ENCODE data around the gene MARCHF4.

The MARCHF4 gene

DNA sequence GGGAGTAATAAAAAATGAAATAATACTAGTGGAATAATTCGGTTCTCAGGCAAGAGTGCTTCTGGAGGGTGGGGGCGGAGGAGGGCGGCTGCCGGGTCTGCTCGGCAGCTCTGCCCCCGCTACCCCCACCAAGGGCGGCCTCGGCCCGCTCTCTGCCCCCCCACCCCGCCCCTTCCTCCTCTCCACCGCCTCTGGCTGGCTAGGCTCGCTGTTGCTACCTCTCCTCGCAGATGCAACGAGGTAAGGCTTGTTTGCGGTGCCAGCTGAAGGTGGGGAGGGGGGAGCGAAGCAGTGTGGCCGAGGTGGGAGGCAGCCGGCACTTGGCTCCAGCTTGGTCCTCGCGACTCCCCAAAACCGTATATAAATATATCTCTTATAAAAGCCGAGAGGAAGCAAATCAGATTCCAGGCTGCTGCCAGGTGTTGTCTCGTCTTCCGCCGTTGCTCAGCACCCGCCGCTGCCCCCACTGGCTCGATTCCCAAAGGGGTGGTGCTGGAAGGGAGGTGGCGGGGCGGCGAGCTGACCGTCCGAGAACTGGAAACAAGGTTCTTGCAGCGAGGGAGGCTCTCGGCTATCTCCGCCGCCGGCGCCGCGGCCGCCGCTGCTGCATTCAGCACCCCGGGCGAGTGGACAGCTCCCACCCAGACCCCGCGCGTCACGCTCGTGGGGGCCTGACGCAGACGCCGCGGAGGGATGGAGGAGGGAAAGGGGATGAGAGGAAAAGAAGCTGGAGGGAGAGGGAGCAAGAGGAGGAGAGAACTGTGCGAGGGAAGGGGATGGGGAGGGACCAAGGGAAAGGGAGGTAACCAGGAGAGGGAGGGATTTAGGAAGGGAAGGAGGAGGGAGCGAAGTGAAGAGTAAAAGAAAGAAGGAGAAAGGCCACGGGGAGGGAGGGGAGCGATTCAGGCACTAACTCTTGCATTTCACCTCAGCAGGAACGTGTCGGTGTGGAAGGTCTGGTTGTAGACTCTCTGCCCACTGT lies at the start of gene MARCHF4:
TSS of gene MARCHF4 (minus strand) at position 763 of the 982 bp plus-strand sequence. CDS start 2,223 bp downstream, outside the sequence.
- Mint-ChIP-seq H3K27ac (no peak within 1 kb of the TSS), H3K36me3 (no peaks in the 10 kb centered on the region), H3K27me3 (peaks cover 85% of the 10 kb centered on the region), H3K4me1 (peaks cover 14% of the 10 kb centered on the region), H3K9me3 (peaks cover 5% of the 10 kb centered on the region), H3K4me3 (no peak within 1 kb of the TSS)
- no peak for ATAC-seq

DNA sequence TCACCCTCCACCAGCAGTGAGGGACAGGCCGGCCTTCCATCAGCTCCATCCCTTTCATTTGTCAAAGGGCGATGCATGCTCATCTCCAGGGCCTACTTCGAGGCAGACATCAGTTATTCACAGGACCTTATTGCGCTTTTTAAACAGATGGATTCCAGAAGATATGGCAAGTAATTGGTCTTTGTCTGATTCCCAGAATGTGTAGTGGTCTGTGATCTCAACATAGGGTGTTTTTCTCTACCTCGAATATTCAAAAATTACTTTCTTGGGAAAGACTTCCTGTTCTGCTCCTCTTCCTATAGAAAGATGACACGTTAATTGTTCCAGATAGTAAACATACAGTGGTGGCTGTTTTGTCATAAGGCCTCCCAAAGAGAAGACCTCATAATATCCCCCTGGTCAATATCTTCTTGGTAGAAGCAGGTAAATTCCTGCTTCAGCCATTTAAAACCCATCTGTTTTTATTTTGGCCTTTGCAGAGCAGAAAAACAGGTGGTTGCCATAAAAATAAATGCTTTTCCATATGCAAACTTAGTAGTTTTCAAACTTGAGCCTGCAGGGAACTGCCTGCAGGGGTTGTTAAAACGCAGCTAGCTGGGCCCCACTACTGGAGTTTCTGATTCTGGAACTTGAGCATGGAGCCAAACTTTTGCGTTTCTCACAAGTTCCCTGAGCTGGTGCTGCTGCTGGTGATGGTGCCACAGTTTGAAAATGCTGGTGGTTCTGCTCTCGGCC lies 48.3 kb upstream of the MARCHF4 start:
- H3K36me3 Mint-ChIP-seq = peaks cover 61% of the 10 kb centered on the region
- no peak overlapping the region for H3K27ac Mint-ChIP-seq
- no peak overlapping the region for H3K4me3 Mint-ChIP-seq

DNA sequence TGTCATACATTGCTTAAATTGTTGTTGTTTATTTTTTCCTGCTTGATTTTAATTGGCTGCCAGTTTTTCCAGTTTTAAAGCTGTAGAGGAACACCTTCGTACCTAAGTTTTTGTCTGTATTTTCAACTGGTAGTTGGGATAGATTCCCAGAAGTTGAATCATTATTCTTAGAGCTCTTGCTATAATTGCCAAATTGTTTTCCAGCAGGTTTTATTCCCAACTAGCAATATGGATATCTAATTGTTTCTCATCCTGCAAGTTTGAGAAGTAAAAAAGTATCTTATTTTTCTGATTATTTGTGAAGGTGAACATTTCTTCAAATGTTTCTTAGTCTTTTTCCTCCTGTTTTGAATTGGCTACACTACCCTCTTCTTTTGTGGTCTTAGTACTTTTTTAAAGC lies 46.7 kb upstream of the MARCHF4 start:
- H3K4me1 Mint-ChIP-seq = peaks cover 16% of the 10 kb centered on the region
- ATAC-seq = no peak
- peaks cover 52% of the 10 kb centered on the region for H3K36me3 Mint-ChIP-seq
- H3K9me3 Mint-ChIP-seq = no peaks in the 10 kb centered on the region
- no peak overlapping the region for H3K4me3 Mint-ChIP-seq
- H3K27ac Mint-ChIP-seq = no peak overlapping the region
- H3K27me3 Mint-ChIP-seq = no peaks in the 10 kb centered on the region

More for the DNA sequence above, 48.3 kb upstream of the MARCHF4 start:
- peaks cover 5% of the 10 kb centered on the region for H3K9me3 Mint-ChIP-seq
- H3K27me3 Mint-ChIP-seq = no peaks in the 10 kb centered on the region
- ATAC-seq = no peak
- peaks cover 16% of the 10 kb centered on the region for H3K4me1 Mint-ChIP-seq

GRCh38 chr2:216416571-216417307 lies 44.5 kb upstream of the MARCHF4 start:
- no peaks in the 10 kb centered on the region for H3K9me3 Mint-ChIP-seq
- H3K27me3 Mint-ChIP-seq = no peaks in the 10 kb centered on the region
- H3K36me3 Mint-ChIP-seq = peaks cover 30% of the 10 kb centered on the region
- H3K4me3 Mint-ChIP-seq = no peak overlapping the region
- H3K4me1 Mint-ChIP-seq = peaks cover 30% of the 10 kb centered on the region
- H3K27ac Mint-ChIP-seq = peak overlapping the region; percentile 71
- ATAC-seq = no peak

DNA sequence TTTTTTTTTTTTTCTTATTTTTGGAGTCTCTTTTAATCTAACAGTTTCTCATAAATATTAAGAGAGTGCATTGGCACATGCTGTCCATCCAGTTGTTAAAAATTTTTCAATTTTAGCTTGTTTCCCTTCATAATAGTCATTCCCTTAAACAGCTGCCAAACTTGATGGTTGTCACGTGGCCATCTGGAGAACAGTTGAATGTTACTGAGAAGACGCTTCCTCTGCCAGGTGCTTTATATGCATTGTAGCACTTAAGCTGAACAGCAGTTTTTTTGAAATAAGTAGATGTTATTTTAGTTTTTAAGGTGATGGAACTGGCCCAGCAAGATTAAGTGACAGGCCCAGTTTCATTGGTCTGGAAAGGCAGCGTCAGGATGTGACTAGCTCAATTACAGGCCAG lies 43.3 kb upstream of the MARCHF4 start:
- ATAC-seq = no peak
- H3K36me3 Mint-ChIP-seq = peaks cover 25% of the 10 kb centered on the region
- no peak overlapping the region for H3K4me3 Mint-ChIP-seq
- H3K4me1 Mint-ChIP-seq = peaks cover 30% of the 10 kb centered on the region
- H3K27me3 Mint-ChIP-seq = no peaks in the 10 kb centered on the region
- H3K9me3 Mint-ChIP-seq = no peaks in the 10 kb centered on the region
- H3K27ac Mint-ChIP-seq = no peak overlapping the region

DNA sequence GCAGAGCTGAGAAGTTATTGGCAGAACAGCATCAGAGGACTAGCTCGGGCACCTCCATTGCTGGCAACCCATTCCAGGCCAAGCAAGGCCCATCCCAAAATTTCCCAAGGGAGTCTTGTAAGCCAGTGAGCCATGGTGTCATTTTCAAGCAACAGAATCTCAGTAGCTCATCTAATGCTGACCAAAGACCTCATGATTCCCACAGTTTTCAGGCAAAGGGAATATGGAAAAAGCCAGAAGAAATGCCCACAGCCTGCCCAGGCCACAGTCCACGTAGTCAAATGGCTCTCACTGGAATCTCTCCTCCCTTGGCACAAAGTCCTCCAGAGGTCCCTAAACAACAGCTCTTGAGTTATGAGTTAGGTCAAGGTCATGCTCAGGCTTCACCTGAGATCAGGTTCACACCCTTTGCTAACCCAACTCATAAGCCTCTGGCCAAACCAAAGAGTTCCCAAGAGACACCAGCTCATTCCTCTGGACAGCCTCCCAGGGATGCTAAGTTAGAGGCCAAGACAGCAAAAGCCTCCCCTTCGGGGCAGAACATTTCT lies 42.6 kb upstream of the MARCHF4 start:
- peaks cover 30% of the 10 kb centered on the region for H3K4me1 Mint-ChIP-seq
- no peak overlapping the region for H3K27ac Mint-ChIP-seq
- H3K9me3 Mint-ChIP-seq = no peaks in the 10 kb centered on the region
- H3K27me3 Mint-ChIP-seq = no peaks in the 10 kb centered on the region
- H3K36me3 Mint-ChIP-seq = peaks cover 18% of the 10 kb centered on the region
- H3K4me3 Mint-ChIP-seq = no peak overlapping the region
- ATAC-seq = no peak

DNA sequence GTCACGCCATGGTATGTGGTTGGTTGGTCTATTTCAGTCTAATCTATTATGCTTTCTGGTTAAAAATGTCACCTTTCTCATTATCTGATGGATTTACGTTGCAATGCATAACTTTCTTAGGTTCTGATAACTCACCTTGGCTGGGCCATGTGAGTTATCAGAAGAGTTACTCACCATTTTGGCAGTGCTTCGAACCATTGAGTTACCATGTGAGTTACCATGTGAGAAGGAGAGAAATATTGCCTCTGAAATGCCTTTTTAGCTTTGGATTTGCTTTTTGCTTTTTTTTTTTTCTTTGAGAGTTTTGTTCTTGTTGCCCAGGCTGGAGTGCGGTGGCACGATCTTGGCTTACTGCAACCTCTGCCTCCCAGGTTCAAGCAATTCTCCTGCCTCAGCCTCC lies 41.6 kb upstream of the MARCHF4 start:
- H3K27ac Mint-ChIP-seq = peak overlapping the region; percentile 19

GRCh38 chr2:216412022-216412999 lies 40.0 kb upstream of the MARCHF4 start, which contains the start of gene SMARCAL1:
SMARCAL1 (plus strand) TSS chr2:216412484; CDS start chr2:216414705, 2,221 bp downstream.
- ATAC-seq = peak; percentile 97
- Mint-ChIP-seq H3K9me3 (no peaks in the 10 kb centered on the region), H3K4me3 (peak within 1 kb of the TSS; percentile 97), H3K27me3 (no peaks in the 10 kb centered on the region), H3K27ac (peak within 1 kb of the TSS; percentile 95), H3K4me1 (peaks cover 23% of the 10 kb centered on the region), H3K36me3 (peaks cover 9% of the 10 kb centered on the region)

More for the DNA sequence above, 41.6 kb upstream of the MARCHF4 start:
- Mint-ChIP-seq H3K36me3 (peaks cover 9% of the 10 kb centered on the region), H3K4me1 (peaks cover 30% of the 10 kb centered on the region), H3K9me3 (no peaks in the 10 kb centered on the region), H3K4me3 (no peak overlapping the region), H3K27me3 (no peaks in the 10 kb centered on the region)
- ATAC-seq = no peak

DNA sequence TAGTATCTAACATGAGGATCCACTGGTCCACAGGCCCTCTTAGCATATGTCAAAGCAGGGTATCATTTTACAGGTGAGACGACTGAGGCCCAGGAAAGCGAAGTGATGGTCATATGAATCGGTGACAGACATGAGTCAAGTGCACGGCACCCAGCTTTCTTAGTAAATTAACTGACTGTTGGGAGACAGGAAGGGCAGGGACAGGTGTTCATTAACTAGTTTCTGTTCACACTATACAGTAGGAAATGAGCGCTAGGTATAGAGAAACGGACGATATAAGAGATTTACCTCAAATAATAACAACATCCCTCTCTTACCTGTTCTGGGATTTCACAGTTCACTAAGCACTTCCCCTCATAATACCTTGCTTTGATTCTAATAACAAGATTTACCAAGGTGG lies 38.3 kb upstream of the MARCHF4 start:
- no peaks in the 10 kb centered on the region for H3K27me3 Mint-ChIP-seq
- peaks cover 14% of the 10 kb centered on the region for H3K4me1 Mint-ChIP-seq
- no peak overlapping the region for H3K4me3 Mint-ChIP-seq
- H3K9me3 Mint-ChIP-seq = no peaks in the 10 kb centered on the region
- no peak for ATAC-seq
- H3K27ac Mint-ChIP-seq = no peak overlapping the region
- H3K36me3 Mint-ChIP-seq = peaks cover 6% of the 10 kb centered on the region

GRCh38 chr2:216408426-216409290 lies 36.4 kb upstream of the MARCHF4 start:
- no peaks in the 10 kb centered on the region for H3K36me3 Mint-ChIP-seq
- H3K27ac Mint-ChIP-seq = no peak overlapping the region
- no peaks in the 10 kb centered on the region for H3K27me3 Mint-ChIP-seq
- H3K4me3 Mint-ChIP-seq = no peak overlapping the region
- H3K9me3 Mint-ChIP-seq = no peaks in the 10 kb centered on the region
- peaks cover 12% of the 10 kb centered on the region for H3K4me1 Mint-ChIP-seq
- no peak for ATAC-seq

DNA sequence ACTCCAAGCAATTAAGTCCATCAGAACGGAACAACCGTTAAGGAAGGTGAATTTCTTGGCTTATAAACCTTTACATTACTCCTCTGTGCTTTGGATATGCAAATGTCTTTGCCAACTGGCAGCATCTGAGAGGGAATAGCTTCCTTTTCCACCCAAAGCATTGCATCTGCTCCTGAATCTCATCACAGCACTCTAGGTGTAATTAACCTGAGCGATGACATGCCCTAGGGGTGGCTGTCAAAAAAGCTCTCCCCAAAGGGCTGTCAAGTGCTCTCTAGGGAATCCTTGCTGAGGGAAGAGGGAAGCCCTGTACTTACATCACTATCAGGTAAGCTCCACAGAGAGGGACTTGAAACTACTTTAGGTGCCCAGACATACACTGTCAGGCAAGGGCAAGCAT lies 34.5 kb upstream of the MARCHF4 start:
- Mint-ChIP-seq H3K27ac (no peak overlapping the region), H3K9me3 (no peaks in the 10 kb centered on the region), H3K4me1 (no peaks in the 10 kb centered on the region), H3K36me3 (no peaks in the 10 kb centered on the region), H3K4me3 (no peak overlapping the region), H3K27me3 (no peaks in the 10 kb centered on the region)
- no peak for ATAC-seq

DNA sequence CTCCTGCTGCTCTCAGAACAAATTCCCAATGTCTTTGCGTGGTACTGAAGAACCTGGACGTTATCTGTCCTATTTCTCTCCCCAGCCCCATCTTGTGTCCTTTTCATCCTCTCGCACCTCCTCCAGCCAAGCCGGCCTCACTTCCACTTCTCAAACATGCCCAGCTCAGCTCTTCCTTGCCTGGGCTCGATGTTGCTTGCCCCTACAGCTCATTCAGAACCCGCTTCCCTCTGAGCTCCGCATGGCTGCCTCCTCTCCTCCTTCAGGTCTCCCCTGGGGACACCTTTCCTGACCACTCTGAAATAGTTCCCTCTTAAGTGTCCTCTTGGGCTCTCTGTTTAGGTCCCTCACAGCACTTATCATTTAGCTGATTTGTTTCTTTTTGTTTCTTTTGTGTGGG lies 33.3 kb upstream of the MARCHF4 start:
- no peaks in the 10 kb centered on the region for H3K4me1 Mint-ChIP-seq
- H3K4me3 Mint-ChIP-seq = no peak overlapping the region
- no peaks in the 10 kb centered on the region for H3K27me3 Mint-ChIP-seq
- no peaks in the 10 kb centered on the region for H3K36me3 Mint-ChIP-seq
- no peak for ATAC-seq
- no peaks in the 10 kb centered on the region for H3K9me3 Mint-ChIP-seq
- H3K27ac Mint-ChIP-seq = no peak overlapping the region

- no peak for ATAC-seq
- Mint-ChIP-seq H3K36me3 (no peaks in the 10 kb centered on the region), H3K4me3 (no peak overlapping the region), H3K27ac (no peak overlapping the region), H3K27me3 (no peaks in the 10 kb centered on the region), H3K4me1 (no peaks in the 10 kb centered on the region), H3K9me3 (no peaks in the 10 kb centered on the region)
Observed at GRCh38 chr2:216404010-216404618, 31.8 kb upstream of the MARCHF4 start.

Measured in stimulated activated memory B cell treated with anti-CD40 and anti-IgM and Interleukin-4, amounts not matched to agents 10 μg/mL and 1 μg/mL and 100 μg/mL, for 72 hours (primary cell).